IMR-90 (cell line): Measurements from ENCODE around the gene SMIM14. TPM values are rescaled to one million over a fixed set of nuclear protein-coding genes. Genes with fewer than 3 reads are reported as not detected.
"Not testable (repeated sequence)": the region's sequence is repeated elsewhere in the genome, so short reads cannot be mapped to it uniquely, and the experiment has no call there.

Source experiments
- ATAC-seq: fragments of 200-7000 bp; cut with Tn5 transposase; 2 replicates; pipeline ENCODE4 v1.9.1; 2020; ENCODE audit warnings: low read depth, mild to moderate bottlenecking, moderate library complexity
- BruUV-seq: library from RNA; stranded (reverse); fragments of 400-500 nt; replicated peaks from 2 replicates; lab custom pipeline; 2021; lab: Mats Ljungman, UMichigan
- CTCF ChIA-PET: fragments of 300-600 bp; formaldehyde crosslinking; extraction: SDS; loops from one replicate; lab custom pipeline; 2021; ENCODE audit warnings: antibody characterized with exemption; lab: Yijun Ruan, JAX
- POLR2A ChIA-PET: fragments of 300-600 bp; sonication (Branson Sonifier 250); formaldehyde crosslinking; loops from one replicate; lab custom pipeline; 2022; ENCODE audit warnings: antibody characterized with exemption; ENCODE audit not compliant: unreplicated experiment; lab: Charles Lee
- DNase-seq: peaks from one replicate; pipeline ENCODE4 v3.0.0; 2013
- H2AFZ ChIP-seq: replicated peaks from 2 replicates; pipeline ENCODE3; 2013; ENCODE audit warnings: low read length, mild to moderate bottlenecking; ENCODE audit not compliant: poor library complexity
- H2AK5ac ChIP-seq: 2 replicates; pipeline ENCODE4 v1.6.1; 2013; ENCODE audit warnings: low read depth, low read length, inconsistent platforms
- H2AK9ac ChIP-seq: replicated peaks from 2 replicates; pipeline ENCODE3; 2013; ENCODE audit warnings: mild to moderate bottlenecking, low read depth, low read length, moderate library complexity; ENCODE audit not compliant: poor library complexity
- H2BK120ac ChIP-seq: 2 replicates; pipeline ENCODE4 v1.6.1; 2013; ENCODE audit warnings: low read depth, low read length, inconsistent platforms
- H2BK15ac ChIP-seq: 3 replicates; pipeline ENCODE4 v1.6.1; 2013; ENCODE audit warnings: low read depth, low read length, inconsistent platforms
- H2BK20ac ChIP-seq: 2 replicates; pipeline ENCODE4 v1.6.1; 2013; ENCODE audit warnings: low read depth, mild to moderate bottlenecking, inconsistent platforms, low read length, moderate library complexity
- H2BK5ac ChIP-seq: 2 replicates; pipeline ENCODE4 v1.6.1; 2013; ENCODE audit warnings: mild to moderate bottlenecking, low read depth, low read length, inconsistent platforms; ENCODE audit not compliant: poor library complexity, severe bottlenecking
- H3K14ac ChIP-seq: replicated peaks from 2 replicates; pipeline ENCODE4 v1.6.1; 2013; ENCODE audit warnings: low read depth, low read length, inconsistent platforms
- H3K18ac ChIP-seq: 2 replicates; pipeline ENCODE4 v1.6.1; 2013; ENCODE audit warnings: low read depth, low read length, control low read depth
- H3K23ac ChIP-seq: 2 replicates; pipeline ENCODE4 v1.6.1; 2013; ENCODE audit warnings: low read depth, low read length, inconsistent platforms
- H3K27ac ChIP-seq: 2 replicates; pipeline ENCODE4 v1.5.1; 2013; ENCODE audit warnings: mild to moderate bottlenecking, control low read depth, low read length; ENCODE audit not compliant: insufficient read depth
- H3K27me3 ChIP-seq: 2 replicates; pipeline ENCODE4 v1.6.1; 2013; ENCODE audit warnings: low read length; ENCODE audit not compliant: control insufficient read depth, insufficient read depth
- H3K36me3 ChIP-seq: 2 replicates; pipeline ENCODE4 v1.6.1; 2013; ENCODE audit warnings: low read length, mixed read lengths; ENCODE audit not compliant: control insufficient read depth, insufficient read depth
- H3K4ac ChIP-seq: 2 replicates; pipeline ENCODE4 v1.6.1; 2013; ENCODE audit warnings: low read depth, low read length, inconsistent platforms
- H3K4me1 ChIP-seq: 2 replicates; pipeline ENCODE4 v1.6.1; 2013; ENCODE audit warnings: low read length, mixed read lengths; ENCODE audit not compliant: control insufficient read depth, insufficient read depth
- H3K4me2 ChIP-seq: 2 replicates; pipeline ENCODE4 v1.6.1; 2013; ENCODE audit warnings: low read depth, mild to moderate bottlenecking, control low read depth, low read length, moderate library complexity
- H3K4me3 ChIP-seq: 2 replicates; pipeline ENCODE4 v1.5.1; 2013; ENCODE audit warnings: low read depth, mild to moderate bottlenecking, control low read depth, low read length, moderate library complexity; ENCODE audit not compliant: insufficient read depth
- H3K56ac ChIP-seq: 2 replicates; pipeline ENCODE4 v1.6.1; 2013; ENCODE audit warnings: low read length, inconsistent platforms; ENCODE audit not compliant: insufficient read depth; ENCODE audit errors: extremely low read depth
- H3K79me1 ChIP-seq, 2 experiments: 2 replicates each; pipeline ENCODE4 v1.6.1; 2013; ENCODE audit warnings: low read length in 2 of 2, inconsistent platforms in 1 of 2, low read depth in 1 of 2
- H3K9ac ChIP-seq: 2 replicates; pipeline ENCODE4 v1.6.1; 2013; ENCODE audit warnings: low read depth, low read length, control low read depth
- H3K9me1 ChIP-seq: 2 replicates; pipeline ENCODE4 v1.6.1; 2013; ENCODE audit warnings: low read length, inconsistent platforms; ENCODE audit not compliant: insufficient read depth
- H3K9me3 ChIP-seq: 2 replicates; pipeline ENCODE4 v1.6.1; 2013; ENCODE audit warnings: low read length; ENCODE audit not compliant: control insufficient read depth, insufficient read depth
- H4K20me1 ChIP-seq: 2 replicates; pipeline ENCODE4 v1.6.1; 2013; ENCODE audit warnings: low read length, inconsistent platforms; ENCODE audit not compliant: insufficient read depth
- H4K5ac ChIP-seq: 2 replicates; pipeline ENCODE4 v1.6.1; 2013; ENCODE audit warnings: mild to moderate bottlenecking, low read depth, low read length, control low read depth
- H4K8ac ChIP-seq, 2 experiments: 2 replicates each; pipeline ENCODE4 v1.6.1; 2013; ENCODE audit warnings: low read depth in 2 of 2, low read length in 2 of 2, control low read depth in 1 of 2, inconsistent platforms in 1 of 2
- H4K91ac ChIP-seq: 2 replicates; pipeline ENCODE4 v1.6.1; 2013; ENCODE audit warnings: low read depth, low read length, inconsistent platforms; ENCODE audit not compliant: insufficient read depth
- WGBS, 2 experiments: methylation state at CpG; one replicate each; pipeline versions ENCODE4 v1.1.5 to v1.1.7; 2013; ENCODE audit warnings: missing lambda C conversion rate in 2 of 2; ENCODE audit not compliant: insufficient read length in 1 of 2; ENCODE audit errors: extremely low coverage in 2 of 2; 5-methylcytosine and 5-hydroxymethylcytosine counted together
- dilution Hi-C: fragments of 300-500 bp; cut with HindIII; formaldehyde crosslinking; loops from one replicate; pipeline ENCODE4 v1.14.3; 2018; ENCODE audit warnings: low sequenced_read_pairs; ENCODE audit not compliant: unreplicated experiment
- in situ Hi-C: fragments of 300-500 bp; cut with MboI; formaldehyde crosslinking; loops from 3 replicates; pipeline ENCODE4 v1.14.3; 2019; ENCODE audit warnings: low sequenced_read_pairs, inconsistent platforms, mixed read lengths
- intact Hi-C: fragments of 100-400 bp; cut with micrococcal nuclease; formaldehyde crosslinking; loops from 2 replicates; pipeline ENCODE4 v1.10.0; 2022
- polyA plus RNA-seq, 3 experiments: library from polyadenylated mRNA; depleted of rRNA; stranded (reverse); fragments of >200 nt; gene quantifications; 2 replicates each; pipeline ENCODE4 v1.2.3, GENCODE V29; 2012; ENCODE audit warnings: low replicate concordance in 1 of 3
- total RNA-seq: library from RNA; depleted of rRNA; stranded (reverse); fragments of >200 nt; gene quantifications from 2 replicates; pipeline ENCODE4 v1.2.3, GENCODE V29; 2012

SMIM14 gene
- total and polyA plus RNA-seq, 2 of the 4 experiments (the other 2 are of a cell fraction), result 15.6 to 20.9 TPM

GRCh38 chr4:39656638-39657037 is 18.0 kb upstream of the SMIM14 start:
- H3K36me3 ChIP-seq, H2BK120ac ChIP-seq, H3K18ac ChIP-seq, in situ Hi-C loops, H3K27me3 ChIP-seq, H3K27ac ChIP-seq, H3K23ac ChIP-seq, H3K4me1 ChIP-seq, H3K14ac ChIP-seq, H2BK5ac ChIP-seq, H3K4ac ChIP-seq, dilution Hi-C loops, BruUV-seq, intact Hi-C loops, DNase-seq, H2AK5ac ChIP-seq, H2BK15ac ChIP-seq, H3K9me1 ChIP-seq, H4K5ac ChIP-seq, H4K91ac ChIP-seq, H4K20me1 ChIP-seq, H3K56ac ChIP-seq, H3K9me3 ChIP-seq, H3K79me1 ChIP-seq, ATAC-seq, H2AFZ ChIP-seq, H2BK20ac ChIP-seq, H2AK9ac ChIP-seq, CTCF ChIA-PET, H3K9ac ChIP-seq, H3K4me2 ChIP-seq, H3K4me3 ChIP-seq, H4K8ac ChIP-seq: not testable (repeated sequence)
- POLR2A ChIA-PET, result interaction anchor here (0.7 kb wide), 1 partner anchor 10 kb away, joined by 3 read pairs; no protein-coding TSS in a partner anchor
- no CpG with 5 or more reads among the region's 5 CpGs for WGBS, 2 experiments
